ENCODE data around the gene NWD2.

NWD2 gene

DNA sequence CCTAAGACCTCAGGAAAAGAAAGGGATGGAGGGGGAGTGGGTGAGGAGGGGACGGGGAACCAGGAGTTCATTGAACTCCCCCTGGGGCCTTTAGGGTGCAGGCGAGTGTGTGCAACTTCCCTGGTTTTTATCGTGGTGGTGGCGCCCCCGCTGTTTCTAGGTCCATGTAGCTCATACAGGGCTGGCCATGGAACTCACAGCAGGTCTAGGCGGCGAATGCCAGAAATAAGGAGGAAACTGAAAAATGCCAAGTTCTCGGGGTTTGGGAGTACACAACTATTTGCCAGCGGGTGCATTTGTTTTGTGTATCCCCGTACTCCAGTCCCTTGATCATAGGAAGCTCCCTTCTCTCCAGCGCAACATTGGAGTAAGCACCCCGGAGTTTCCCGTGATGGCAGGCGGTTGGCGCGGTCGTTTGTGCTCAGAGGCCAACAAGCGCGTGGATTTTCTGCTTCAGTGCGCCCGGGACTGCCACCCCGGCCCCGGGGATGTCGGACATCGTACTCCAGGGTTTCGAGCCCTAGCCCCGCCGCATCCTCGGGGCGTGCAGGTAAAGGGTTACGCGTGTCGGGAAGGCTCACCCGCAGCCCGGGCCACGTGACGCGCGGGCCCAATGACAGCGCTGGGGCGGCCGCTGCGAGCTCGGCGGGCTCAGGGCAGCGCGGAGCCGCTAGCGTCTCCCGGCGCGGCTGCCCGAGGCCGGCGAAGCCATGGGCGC, 208.9 kb downstream of the NWD2 start (continued):
- TF ChIP-seq, protein P1, sequence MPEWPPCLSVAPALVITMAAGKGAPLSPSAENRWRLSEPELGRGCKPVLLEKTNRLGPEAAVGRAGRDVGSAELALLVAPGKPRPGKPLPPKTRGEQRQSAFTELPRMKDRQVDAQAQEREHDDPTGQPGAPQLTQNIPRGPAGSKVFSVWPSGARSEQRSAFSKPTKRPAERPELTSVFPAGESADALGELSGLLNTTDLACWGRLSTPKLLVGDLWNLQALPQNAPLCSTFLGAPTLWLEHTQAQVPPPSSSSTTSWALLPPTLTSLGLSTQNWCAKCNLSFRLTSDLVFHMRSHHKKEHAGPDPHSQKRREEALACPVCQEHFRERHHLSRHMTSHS (tag by site-specific recombination; IDR thresholded peaks at IDR 0.05) = no peak
- TF ChIP-seq YY2 (tag by site-specific recombination; IDR thresholded peaks at IDR 0.05) (no peak), ZNF2 (tag by site-specific recombination; IDR thresholded peaks at IDR 0.05) (0 out of 2 replicates have a peak, but pooled peaks have one; percentile 38), ZNF785 (tag by site-specific recombination; IDR thresholded peaks at IDR 0.05) (no peak), KLF9 (tag by site-specific recombination; IDR thresholded peaks at IDR 0.05; ENCODE audit: low read depth) (no peak), ZBTB21 (tag by site-specific recombination; IDR thresholded peaks at IDR 0.05) (no peak), ZBTB20 (tag by site-specific recombination; IDR thresholded peaks at IDR 0.05) (peak; percentile 81), ZNF416 (tag by site-specific recombination; IDR thresholded peaks at IDR 0.05) (no peak), PRDM1 (tag by site-specific recombination; IDR thresholded peaks at IDR 0.05) (no peak), ZNF529 (tag by site-specific recombination; IDR thresholded peaks at IDR 0.05; ENCODE audit: insufficient replicate concordance) (no peak), ZNF341 (tag by site-specific recombination; IDR thresholded peaks at IDR 0.05; ENCODE audit: low read depth) (peak; percentile 37; the same call in 1 of the 2 replicates), ZNF37A (tag by site-specific recombination; IDR thresholded peaks at IDR 0.05) (no peak), ZNF24 (tag by site-specific recombination; IDR thresholded peaks at IDR 0.05) (no peak), ZNF175 (tag by site-specific recombination; IDR thresholded peaks at IDR 0.05) (no peak), ZNF830 (tag by site-specific recombination; IDR thresholded peaks at IDR 0.05; ENCODE audit: low read depth) (no peak), ZBTB48 (tag by site-specific recombination; IDR thresholded peaks at IDR 0.05) (peak; percentile 85), ZBTB8A (tag by site-specific recombination; IDR thresholded peaks at IDR 0.05) (peak; percentile 45; the same call in 1 of the 2 replicates), ZNF596 (tag by site-specific recombination; IDR thresholded peaks at IDR 0.05) (no peak), ZNF221 (tag by site-specific recombination; IDR thresholded peaks at IDR 0.05; ENCODE audit: borderline replicate concordance) (no peak), ZNF174 (tag by site-specific recombination; IDR thresholded peaks at IDR 0.05) (no peak), REPIN1 (tag by site-specific recombination; IDR thresholded peaks at IDR 0.05; ENCODE audit: low read depth) (no peak), ZNF223 (tag by site-specific recombination; IDR thresholded peaks at IDR 0.05) (no peak), KLF8 (tag by site-specific recombination; IDR thresholded peaks at IDR 0.05) (no peak), ZNF843 (tag by site-specific recombination; IDR thresholded peaks at IDR 0.05) (no peak), ZNF112 (tag by site-specific recombination; IDR thresholded peaks at IDR 0.05) (no peak)
- TF ChIP-seq, protein P2, sequence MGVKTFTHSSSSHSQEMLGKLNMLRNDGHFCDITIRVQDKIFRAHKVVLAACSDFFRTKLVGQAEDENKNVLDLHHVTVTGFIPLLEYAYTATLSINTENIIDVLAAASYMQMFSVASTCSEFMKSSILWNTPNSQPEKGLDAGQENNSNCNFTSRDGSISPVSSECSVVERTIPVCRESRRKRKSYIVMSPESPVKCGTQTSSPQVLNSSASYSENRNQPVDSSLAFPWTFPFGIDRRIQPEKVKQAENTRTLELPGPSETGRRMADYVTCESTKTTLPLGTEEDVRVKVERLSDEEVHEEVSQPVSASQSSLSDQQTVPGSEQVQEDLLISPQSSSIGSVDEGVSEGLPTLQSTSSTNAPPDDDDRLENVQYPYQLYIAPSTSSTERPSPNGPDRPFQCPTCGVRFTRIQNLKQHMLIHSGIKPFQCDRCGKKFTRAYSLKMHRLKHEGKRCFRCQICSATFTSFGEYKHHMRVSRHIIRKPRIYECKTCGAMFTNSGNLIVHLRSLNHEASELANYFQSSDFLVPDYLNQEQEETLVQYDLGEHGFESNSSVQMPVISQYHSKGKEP (tag by site-specific recombination; IDR thresholded peaks at IDR 0.05) = no peak
- TF ChIP-seq, protein P3, sequence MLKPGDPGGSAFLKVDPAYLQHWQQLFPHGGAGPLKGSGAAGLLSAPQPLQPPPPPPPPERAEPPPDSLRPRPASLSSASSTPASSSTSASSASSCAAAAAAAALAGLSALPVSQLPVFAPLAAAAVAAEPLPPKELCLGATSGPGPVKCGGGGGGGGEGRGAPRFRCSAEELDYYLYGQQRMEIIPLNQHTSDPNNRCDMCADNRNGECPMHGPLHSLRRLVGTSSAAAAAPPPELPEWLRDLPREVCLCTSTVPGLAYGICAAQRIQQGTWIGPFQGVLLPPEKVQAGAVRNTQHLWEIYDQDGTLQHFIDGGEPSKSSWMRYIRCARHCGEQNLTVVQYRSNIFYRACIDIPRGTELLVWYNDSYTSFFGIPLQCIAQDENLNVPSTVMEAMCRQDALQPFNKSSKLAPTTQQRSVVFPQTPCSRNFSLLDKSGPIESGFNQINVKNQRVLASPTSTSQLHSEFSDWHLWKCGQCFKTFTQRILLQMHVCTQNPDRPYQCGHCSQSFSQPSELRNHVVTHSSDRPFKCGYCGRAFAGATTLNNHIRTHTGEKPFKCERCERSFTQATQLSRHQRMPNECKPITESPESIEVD (tag by site-specific recombination; IDR thresholded peaks at IDR 0.05) = no peak
- TF ChIP-seq, protein P4, sequence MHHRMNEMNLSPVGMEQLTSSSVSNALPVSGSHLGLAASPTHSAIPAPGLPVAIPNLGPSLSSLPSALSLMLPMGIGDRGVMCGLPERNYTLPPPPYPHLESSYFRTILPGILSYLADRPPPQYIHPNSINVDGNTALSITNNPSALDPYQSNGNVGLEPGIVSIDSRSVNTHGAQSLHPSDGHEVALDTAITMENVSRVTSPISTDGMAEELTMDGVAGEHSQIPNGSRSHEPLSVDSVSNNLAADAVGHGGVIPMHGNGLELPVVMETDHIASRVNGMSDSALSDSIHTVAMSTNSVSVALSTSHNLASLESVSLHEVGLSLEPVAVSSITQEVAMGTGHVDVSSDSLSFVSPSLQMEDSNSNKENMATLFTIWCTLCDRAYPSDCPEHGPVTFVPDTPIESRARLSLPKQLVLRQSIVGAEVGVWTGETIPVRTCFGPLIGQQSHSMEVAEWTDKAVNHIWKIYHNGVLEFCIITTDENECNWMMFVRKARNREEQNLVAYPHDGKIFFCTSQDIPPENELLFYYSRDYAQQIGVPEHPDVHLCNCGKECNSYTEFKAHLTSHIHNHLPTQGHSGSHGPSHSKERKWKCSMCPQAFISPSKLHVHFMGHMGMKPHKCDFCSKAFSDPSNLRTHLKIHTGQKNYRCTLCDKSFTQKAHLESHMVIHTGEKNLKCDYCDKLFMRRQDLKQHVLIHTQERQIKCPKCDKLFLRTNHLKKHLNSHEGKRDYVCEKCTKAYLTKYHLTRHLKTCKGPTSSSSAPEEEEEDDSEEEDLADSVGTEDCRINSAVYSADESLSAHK (tag by site-specific recombination; IDR thresholded peaks at IDR 0.05) = no peak
- TF ChIP-seq, protein P5, sequence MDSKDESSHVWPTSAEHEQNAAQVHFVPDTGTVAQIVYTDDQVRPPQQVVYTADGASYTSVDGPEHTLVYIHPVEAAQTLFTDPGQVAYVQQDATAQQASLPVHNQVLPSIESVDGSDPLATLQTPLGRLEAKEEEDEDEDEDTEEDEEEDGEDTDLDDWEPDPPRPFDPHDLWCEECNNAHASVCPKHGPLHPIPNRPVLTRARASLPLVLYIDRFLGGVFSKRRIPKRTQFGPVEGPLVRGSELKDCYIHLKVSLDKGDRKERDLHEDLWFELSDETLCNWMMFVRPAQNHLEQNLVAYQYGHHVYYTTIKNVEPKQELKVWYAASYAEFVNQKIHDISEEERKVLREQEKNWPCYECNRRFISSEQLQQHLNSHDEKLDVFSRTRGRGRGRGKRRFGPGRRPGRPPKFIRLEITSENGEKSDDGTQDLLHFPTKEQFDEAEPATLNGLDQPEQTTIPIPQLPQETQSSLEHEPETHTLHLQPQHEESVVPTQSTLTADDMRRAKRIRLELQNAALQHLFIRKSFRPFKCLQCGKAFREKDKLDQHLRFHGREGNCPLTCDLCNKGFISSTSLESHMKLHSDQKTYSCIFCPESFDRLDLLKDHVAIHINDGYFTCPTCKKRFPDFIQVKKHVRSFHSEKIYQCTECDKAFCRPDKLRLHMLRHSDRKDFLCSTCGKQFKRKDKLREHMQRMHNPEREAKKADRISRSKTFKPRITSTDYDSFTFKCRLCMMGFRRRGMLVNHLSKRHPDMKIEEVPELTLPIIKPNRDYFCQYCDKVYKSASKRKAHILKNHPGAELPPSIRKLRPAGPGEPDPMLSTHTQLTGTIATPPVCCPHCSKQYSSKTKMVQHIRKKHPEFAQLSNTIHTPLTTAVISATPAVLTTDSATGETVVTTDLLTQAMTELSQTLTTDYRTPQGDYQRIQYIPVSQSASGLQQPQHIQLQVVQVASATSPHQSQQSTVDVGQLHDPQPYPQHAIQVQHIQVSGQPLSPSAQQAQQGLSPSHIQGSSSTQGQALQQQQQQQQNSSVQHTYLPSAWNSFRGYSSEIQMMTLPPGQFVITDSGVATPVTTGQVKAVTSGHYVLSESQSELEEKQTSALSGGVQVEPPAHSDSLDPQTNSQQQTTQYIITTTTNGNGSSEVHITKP (tag by site-specific recombination; IDR thresholded peaks at IDR 0.05) = peak; percentile 80; the same call in 1 of the 2 replicates
- TF ChIP-seq, protein P6, sequence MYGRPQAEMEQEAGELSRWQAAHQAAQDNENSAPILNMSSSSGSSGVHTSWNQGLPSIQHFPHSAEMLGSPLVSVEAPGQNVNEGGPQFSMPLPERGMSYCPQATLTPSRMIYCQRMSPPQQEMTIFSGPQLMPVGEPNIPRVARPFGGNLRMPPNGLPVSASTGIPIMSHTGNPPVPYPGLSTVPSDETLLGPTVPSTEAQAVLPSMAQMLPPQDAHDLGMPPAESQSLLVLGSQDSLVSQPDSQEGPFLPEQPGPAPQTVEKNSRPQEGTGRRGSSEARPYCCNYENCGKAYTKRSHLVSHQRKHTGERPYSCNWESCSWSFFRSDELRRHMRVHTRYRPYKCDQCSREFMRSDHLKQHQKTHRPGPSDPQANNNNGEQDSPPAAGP (tag by site-specific recombination; IDR thresholded peaks at IDR 0.05) = no peak
